Central memory CD4-positive, alpha-beta T cell (primary cell): ENCODE measurements around the gene C19orf73.

Source experiments
- DNase-seq: peaks from one replicate; pipeline ENCODE4 v3.0.0; 2022
- total RNA-seq, 3 experiments: gene quantifications; one replicate each; lab custom pipeline; 2026; lab: John Stamatoyannopoulos, UW

Gene C19orf73, protein sequence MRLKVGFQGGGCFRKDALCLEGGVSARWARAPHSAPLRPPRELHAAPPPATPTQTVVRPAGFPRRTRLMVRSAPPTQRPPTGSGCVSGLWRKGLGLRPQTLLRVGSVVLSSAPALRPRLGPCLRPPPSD
- 0.32 to 6.8 (median 0.87) reads per million in 3 experiments for total RNA-seq

GRCh38 chr19:49118565-49119410 lies at the start of gene C19orf73:
C19orf73 (minus strand) TSS chr19:49119143; CDS start chr19:49119022, 121 bp downstream.
- DNase-seq: peak; percentile 95

DNA sequence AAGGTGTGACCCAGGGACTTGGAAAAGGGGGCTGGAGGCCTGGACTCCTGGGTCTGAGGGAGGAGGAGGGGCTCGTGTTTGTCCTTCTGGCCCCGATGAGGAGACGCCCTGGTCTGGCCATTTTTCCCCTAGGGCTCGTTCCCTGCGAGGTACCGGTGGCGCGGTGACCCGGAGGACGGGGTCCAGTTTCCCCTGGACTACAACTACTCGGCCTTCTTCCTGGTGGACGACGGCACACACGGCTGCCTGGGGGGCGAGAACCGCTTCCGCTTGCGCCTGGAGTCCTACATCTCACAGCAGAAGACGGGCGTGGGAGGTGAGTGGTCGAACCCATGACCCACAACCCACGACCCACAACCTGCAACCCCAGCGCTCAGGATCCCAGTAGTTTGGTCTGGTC lies 49.5 kb upstream of the C19orf73 start:
- no peak for DNase-seq

GRCh38 chr19:49167857-49168409 lies 49.0 kb upstream of the C19orf73 start:
- no peak for DNase-seq

DNA sequence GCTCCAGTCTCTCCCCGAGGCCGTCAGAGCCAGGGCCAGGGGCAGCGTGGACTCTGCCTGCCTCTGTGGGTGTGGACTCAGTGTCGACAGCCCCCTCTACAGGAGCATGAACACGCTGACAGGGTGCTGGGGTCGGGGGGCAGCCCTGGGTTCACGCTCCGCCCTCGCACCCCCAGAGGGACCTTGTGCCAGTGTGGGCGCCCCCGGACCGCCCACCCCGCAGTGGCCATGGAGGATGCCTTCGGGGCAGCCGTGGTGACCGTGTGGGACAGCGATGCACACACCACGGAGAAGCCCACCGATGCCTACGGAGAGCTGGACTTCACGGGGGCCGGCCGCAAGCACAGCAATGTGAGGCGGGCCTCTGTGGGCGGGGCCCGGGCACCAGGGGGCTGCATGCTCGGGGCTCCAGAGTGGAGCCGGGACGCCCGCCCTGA lies 46.9 kb upstream of the C19orf73 start:
- no peak for DNase-seq

DNA sequence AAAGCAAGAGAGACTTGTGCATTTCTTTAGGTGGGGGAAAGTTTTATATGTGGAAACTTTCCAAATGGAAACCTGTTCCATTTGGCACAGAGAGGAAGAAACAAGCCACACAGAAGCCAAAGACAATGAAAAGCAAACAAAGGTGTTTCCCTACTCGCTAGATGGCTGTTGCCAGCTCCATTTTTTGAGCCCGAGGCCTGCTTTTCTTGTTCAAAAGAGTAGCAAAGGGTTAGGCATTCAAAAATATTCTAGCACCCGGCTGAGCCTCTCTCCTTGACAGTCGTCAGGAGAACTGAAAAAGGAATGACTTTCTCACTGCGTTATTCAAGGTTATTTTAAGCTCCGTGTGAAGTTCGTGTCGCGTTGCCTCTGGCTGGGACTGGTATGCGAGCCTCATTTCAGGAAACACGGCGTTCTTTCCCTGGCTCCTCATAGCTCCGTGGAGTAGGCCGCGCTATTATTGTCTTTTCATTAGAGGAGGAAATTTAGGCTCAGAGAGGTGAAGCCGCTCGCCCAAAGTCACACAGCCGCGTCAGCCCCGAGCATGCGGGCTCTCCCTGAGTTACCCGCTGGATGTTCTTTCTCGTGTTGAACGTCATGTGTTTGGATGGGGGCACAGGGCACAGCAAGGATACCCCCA lies 46.3 kb upstream of the C19orf73 start:
- DNase-seq: no peak

DNA sequence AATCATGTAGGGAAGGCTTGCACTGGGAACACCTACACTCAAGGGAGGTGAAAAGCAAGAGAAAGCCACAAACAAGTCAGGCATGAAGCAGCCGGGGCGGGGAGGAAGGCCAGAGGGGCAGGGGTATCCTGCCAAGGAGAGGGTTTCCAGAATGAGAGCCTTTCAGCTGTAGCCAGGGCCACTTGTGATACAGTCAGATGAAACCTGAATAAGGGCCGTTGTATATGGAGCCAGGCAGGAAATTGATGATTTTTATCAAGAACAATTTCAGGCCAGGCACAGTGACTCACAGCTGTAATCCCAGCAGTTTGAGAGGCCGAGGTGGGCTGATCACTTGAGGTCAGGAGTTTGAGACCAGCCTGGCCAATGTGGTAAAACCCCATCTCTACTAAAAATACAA lies 43.0 kb upstream of the C19orf73 start:
- no peak for DNase-seq

GRCh38 chr19:49160450-49161189 lies 41.7 kb upstream of the C19orf73 start:
- DNase-seq: no peak

DNA sequence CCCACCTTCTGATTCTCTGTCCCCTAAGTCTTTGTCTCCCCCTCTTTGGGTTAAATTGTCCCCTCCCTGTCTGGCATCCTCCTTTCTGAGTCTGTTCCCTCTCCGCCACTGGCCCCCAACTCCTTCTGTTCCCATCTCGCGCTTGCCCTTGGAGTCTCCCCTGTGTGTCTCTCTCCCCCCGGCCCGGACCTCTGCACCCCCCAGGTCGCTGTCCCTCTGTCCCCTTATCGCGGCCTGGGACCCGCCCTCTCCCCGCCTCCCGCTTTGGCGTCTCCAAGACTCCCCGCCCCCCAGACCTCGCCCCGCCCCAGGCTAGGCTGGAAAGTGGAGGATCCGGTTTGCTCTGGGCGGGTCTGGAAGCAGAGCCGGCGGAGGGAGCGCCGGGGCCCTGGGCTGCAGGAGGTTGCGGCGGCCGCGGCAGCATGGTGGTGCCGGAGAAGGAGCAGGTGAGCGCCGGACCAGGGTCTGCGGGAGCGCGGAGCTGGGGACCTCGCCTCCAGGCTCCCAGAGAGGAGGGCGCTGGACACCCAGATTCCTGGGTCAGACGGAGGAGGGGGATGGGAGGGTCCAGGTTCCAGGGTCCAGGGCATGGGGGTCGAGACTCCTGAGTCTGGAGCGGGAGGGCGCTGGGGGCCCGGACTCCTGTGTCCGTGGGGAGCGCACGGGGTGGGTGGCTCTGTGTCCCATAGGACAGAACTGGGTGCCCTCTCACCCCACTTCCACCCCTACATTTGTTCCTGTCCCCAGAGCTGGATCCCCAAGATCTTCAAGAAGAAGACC lies 38.7 kb upstream of the C19orf73 start, which contains the start of gene TRPM4:
Gene TRPM4 (plus strand): TSS at position 348 of the 780 bp plus-strand sequence. CDS start 75 bp downstream, at position 423.
- DNase-seq: no peak

GRCh38 chr19:49155820-49156346 lies 36.9 kb upstream of the C19orf73 start:
- DNase-seq: no peak

- DNase-seq: no peak
These were observed 36.3 kb upstream of the C19orf73 start, which contains the start of gene HRC for GRCh38 chr19:49155005-49155819. HRC (minus strand) TSS chr19:49155396; CDS start chr19:49155237, 159 bp downstream.

- no peak for DNase-seq
These were observed 35.3 kb upstream of the C19orf73 start for GRCh38 chr19:49154279-49154678.

GRCh38 chr19:49153167-49153809 lies 34.3 kb upstream of the C19orf73 start:
- DNase-seq: no peak

- DNase-seq: no peak
These were observed 33.2 kb upstream of the C19orf73 start for GRCh38 chr19:49152119-49152550.

GRCh38 chr19:49151267-49152118 lies 32.5 kb upstream of the C19orf73 start:
- DNase-seq: no peak

DNA sequence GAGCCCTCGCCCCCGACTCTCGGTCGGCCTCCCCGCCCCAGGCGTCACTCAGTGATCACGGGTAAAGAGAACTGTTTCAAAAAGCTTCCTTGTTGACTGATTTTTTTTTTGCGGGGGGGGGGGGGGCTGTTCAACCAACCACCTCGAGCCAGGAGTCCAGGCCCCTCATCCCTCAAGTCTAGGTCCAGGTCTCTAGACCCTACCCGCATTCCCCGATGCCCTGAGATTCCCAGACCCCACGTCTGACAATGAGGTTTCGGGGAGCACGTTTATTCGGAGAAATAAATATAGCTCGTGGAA lies 32.0 kb upstream of the C19orf73 start:
- no peak for DNase-seq

DNA sequence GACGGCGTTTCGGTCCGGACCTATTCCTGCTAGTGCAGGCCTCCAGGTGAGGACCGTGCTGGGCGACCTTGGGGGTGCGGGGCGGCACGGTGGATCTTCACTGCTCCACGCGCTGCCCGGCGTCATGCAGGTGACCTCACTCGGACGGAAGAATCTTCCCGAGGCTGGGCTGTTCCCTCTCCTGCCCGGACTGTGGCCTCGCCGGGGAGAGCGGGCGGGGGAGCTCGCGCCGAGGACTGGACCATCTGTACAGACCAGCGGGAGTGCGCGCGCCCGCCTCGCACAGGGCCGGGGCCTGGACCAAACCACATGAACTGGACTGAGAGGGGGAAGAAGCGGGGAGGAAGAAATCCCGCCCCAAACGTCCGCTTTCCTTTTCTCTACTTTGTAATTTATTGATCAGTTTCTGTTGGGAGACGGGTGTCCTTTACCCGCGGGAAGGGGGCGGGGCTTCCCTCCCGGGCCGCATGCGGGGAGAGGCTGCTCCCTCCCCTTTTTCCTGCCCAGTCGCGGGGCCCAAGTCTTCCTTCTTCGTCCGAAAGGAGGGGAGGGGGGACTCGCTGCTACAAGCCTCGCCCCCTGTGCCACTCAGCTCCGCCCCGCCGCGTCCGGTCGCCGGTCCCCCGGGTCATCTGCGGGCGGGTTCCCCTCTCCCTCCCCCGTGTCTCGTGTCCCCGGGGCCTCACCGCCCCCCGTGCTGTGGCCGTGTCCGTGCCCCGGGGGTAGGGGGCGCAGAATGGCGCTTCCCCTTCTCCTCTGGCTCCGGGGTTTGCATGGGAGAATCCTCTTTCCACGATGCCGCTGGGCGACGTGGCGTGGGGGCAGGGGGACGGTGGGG lies 31.4 kb upstream of the C19orf73 start:
- no peak for DNase-seq

GRCh38 chr19:49149652-49150105 lies 30.7 kb upstream of the C19orf73 start:
- DNase-seq: no peak
